GM15510 (cell line): ENCODE data around the gene HMGXB3.

Experiments used
- POLR2A ChIP-seq: IDR thresholded peaks from 3 replicates; pipeline ENCODE4 v1.6.1; 2011; ENCODE audit warnings: borderline replicate concordance; ENCODE audit not compliant: insufficient read length; ENCODE audit errors: extremely low read depth

HMGXB3 gene

GRCh38 chr5:150022158-150022531 lies 21.6 kb downstream of the HMGXB3 start:
- TF ChIP-seq POLR2A = no peak

DNA sequence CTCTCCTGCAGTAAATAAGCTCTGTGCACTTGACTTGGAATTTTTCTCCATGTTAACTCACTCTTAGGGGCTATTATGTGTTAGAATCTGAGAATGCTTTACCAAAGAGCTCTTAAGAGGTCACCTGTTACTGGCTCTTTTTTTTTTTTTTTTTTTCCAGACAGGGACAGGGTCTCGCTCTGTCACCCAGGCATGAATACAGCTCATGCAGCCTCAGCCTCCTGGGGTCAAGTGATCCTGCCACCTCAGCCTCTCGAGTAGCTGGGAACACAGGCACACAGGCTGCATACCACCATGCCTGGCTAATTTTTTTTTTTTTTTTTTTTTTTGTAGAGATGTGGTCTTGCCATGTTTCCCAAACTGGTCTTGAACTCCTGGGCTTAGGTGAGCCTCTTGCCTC lies 22.1 kb downstream of the HMGXB3 start:
- TF ChIP-seq POLR2A = no peak

- no peak for TF ChIP-seq POLR2A
Observed at GRCh38 chr5:150023136-150023535, 22.6 kb downstream of the HMGXB3 start.

DNA sequence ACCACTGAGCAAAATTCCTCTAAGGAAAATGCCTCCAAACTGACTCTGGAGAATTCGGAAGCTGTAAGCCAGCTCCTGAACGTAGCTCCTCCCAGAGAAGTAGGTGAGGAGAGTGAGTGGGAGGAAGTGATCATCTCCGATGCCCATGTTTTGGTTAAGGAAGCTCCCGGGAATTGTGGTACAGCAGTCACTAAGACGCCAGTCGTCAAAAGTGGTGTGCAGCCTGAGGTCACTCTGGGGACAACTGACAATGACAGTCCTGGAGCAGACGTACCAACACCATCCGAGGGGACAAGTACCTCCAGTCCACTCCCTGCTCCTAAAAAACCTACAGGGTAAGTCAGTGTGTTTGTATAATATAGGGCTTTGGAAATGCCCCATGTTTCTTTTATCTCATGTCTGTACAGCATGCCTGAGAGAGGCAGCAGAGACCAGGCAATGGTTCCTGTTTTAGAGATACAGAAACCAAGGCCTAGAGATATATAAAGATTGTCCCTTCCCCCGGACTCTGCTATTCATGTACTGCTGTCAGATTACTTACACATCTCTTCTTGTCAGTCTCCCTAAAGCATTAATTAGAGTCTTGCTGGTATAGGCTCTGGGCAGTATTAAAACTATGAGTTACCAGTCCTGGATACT lies 23.9 kb downstream of the HMGXB3 start:
- TF ChIP-seq POLR2A = no peak

DNA sequence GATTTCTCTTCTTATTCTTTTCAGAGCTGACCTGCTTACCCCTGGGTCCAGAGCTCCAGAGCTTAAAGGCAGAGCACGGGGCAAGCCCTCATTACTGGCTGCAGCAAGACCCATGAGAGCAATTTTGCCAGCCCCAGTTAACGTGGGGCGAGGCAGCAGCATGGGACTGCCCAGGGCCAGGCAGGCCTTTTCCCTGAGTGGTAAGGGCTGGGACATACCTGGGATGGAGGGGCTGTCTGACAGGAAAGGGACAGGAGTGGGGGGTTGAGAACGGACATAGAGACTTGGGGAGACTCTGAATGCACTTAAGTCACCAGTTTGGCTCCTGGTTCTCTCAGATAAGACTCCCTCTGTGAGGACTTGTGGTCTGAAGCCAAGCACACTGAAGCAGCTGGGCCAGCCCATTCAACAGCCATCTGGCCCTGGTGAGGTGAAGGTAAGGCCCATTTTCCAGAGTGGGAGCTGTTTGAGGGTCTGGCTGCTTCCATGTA lies 26.2 kb downstream of the HMGXB3 start:
- TF ChIP-seq POLR2A = no peak

DNA sequence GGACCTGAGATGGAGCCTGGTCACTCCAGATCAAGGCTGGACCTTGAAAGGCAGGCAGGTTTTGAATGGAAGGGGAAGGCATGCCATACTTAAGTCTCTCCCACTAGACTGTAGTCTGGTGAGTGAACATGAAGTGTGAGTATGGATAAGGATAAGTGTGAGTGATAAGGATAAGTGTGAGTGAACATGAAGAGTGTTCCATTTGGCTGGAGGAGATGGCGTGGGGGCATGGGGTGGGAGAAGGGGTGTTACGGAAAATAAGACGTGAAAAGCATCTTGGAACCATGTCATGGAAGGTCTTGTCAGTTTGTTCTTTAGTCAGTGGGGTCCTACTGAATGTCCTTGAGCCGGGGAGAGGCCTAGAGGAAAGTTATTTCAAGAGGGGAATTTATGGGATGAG lies 32.8 kb downstream of the HMGXB3 start:
- TF ChIP-seq POLR2A = no peak

DNA sequence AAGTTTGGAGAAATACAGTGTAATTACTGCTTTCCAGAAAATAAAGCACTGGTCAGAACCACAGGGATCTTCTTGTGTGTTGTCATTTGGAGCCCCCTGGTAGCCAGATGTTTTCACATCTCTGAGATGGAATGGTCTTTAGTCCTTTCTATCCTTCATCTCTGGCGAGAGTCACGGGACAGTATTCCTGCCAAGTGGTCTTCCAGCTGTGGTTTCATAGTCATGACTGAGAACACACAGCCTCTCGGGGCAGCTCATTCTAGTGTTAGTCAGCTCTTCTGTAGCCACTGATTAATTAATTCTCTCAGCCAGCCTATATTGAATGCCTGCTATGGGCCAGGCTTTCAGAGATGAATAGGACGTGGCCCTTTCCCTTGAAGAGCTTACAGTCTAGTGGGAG lies 34.1 kb downstream of the HMGXB3 start:
- no peak for TF ChIP-seq POLR2A

- TF ChIP-seq POLR2A = no peak
Observed at GRCh38 chr5:150035139-150035895, 34.8 kb downstream of the HMGXB3 start.

- TF ChIP-seq POLR2A = no peak
Observed at GRCh38 chr5:150036513-150036912, 36.0 kb downstream of the HMGXB3 start.

DNA sequence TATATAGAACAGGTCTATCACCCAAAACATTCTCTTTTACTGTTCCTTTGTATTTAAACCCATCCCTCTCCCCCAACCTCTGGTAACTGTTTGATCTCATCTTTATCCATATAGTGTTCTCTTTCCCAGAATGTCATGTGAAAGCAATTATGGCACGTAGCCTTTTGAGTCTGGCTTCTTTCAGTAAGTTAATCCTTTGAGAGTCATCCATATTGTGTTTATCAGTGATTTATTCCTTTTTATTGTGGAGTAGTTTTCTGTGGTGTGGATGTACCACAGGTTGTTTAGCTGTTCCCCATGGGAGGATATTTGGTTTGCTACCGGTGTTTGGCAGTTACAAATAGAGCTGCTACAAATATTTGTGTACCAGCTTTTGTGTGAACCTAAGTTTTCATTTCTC lies 38.0 kb downstream of the HMGXB3 start:
- no peak for TF ChIP-seq POLR2A

DNA sequence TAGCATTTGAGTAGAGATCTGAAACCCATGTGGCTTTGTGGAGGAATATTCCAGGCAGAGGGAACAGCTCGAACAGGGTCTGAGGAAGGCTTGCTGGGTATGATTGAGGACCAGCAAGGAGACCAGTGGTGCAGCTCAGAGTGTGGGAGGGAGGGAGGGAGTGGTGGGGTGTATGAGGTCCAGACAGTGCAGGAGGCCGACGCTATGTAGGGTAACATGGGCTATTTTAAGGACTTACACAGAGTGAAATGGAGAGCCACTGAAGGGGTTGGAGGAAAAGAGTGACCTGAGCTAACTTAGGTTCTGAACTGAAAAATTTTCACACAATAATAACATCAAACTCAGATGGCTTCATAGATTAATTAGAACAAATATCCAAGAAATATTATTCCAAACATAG lies 41.9 kb downstream of the HMGXB3 start:
- no peak for TF ChIP-seq POLR2A

- no peak for TF ChIP-seq POLR2A
Observed at GRCh38 chr5:150043657-150044328, 43.3 kb downstream of the HMGXB3 start.

DNA sequence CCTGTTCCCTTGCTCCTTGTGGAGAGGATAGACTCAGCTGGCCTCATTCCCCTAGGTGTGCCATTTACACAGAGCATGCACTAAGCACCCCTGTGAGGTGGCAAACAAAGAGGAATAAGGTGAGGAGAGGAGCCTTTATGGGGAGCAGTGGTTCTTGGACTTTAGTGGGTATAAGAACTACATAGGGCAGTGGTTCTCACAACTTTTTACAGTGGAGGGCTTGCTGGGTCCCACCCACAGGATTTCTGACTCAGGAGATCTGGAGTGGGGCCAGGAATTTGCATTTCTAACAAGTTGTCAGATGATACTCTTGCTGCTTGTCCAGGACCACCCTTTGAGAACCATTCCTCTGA lies 43.8 kb downstream of the HMGXB3 start:
- no peak for TF ChIP-seq POLR2A

DNA sequence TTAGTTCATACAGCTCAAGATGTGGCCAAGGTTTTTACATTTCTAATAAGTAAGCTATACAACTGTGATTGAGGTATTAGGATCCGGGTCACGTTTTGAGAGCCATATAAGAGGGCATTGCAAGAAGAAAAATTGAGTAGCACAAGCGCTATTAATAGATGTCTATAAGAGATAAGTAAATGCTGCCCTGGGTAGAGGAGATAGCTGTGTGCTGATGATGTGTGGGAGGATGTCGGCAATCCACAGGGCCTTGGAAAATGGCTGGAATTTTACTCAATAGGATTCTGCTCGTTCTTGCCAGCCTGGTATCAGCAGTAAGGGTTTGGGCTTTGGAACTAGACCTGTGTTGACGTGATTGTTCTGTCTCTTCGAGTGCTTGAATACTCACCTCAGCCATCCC lies 44.2 kb downstream of the HMGXB3 start:
- TF ChIP-seq POLR2A = no peak

DNA sequence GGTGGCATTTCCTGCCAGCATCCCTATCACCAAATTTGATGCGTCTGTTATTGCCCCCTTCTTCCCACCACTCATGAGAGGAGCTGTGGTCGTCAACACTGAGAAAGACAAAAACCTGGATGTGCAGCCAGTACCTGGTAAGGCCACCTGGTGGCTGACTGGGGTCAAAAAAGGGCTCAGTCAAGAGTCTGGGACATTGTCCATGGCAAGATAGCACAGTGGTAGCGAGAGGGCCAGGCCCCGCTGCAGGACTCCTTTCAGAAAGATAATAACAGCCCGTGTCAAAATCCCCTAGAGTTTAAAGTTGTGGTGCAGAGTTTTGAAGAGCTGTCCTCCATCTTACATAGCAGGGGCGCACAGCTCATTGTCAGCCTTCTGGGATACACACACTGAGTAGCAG lies 45.0 kb downstream of the HMGXB3 start:
- no peak for TF ChIP-seq POLR2A

DNA sequence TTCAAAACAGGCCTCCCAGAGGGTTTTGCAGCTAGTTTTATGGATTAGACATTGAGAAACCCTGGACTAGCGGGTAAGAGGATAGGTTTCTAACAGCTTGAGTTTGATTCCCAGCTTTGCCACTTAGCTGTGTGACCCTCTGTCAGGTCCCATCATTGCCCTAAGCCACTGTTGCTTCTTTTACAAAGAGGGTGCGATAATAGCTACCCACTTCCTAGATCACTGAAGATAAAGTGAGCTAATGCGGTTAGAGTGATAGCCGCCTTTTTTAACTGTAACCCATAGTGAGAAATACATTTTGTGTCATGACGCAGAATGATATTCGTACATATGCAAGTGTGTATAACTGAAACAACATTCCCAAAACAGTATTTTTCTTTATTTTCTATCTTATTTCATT lies 45.5 kb downstream of the HMGXB3 start:
- no peak for TF ChIP-seq POLR2A
